ENCODE results near the gene IER2. TPM values are rescaled to one million over a fixed set of nuclear protein-coding genes. Genes with fewer than 3 reads are reported as not detected.
A peak's percentile ranks its signal among the peaks of the same experiment; 100 is the strongest.

IER2 gene, protein sequence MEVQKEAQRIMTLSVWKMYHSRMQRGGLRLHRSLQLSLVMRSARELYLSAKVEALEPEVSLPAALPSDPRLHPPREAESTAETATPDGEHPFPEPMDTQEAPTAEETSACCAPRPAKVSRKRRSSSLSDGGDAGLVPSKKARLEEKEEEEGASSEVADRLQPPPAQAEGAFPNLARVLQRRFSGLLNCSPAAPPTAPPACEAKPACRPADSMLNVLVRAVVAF
- 100 to 1,000 TPM; 395 to 487 (median 487) TPM for polyA plus RNA-seq

- Mint-ChIP-seq H3K4me3 (peak within 1 kb of the TSS; percentile 93 to 99 (median 97)), H3K27me3 (ENCODE audit: low read depth in 3 of 3) (peaks cover 35 to 42% (median 35%) of the 10 kb centered on the region in 3 donors), H3K4me1 (peaks cover 40 to 46% of the 10 kb centered on the region in 2 donors), H3K27ac (peak within 1 kb of the TSS; percentile 90 to 99 (median 98)), H3K9me3 (no peaks in the 10 kb centered on the region), H3K36me3 (peaks cover 3 to 17% (median 11%) of the 10 kb centered on the region in 3 donors)
- peak; percentile 92 to 93 (median 92) for DNase-seq
These were observed at the start of gene IER2, which contains the start of gene STX10 for GRCh38 chr19:13150187-13150930. Gene IER2, plus strand, starts transcription at chr19:13150411. Its CDS starts 2,776 bp downstream, at chr19:13153187. Gene STX10, minus strand, starts transcription at chr19:13150375. Its CDS starts 202 bp downstream, at chr19:13150173.

DNA sequence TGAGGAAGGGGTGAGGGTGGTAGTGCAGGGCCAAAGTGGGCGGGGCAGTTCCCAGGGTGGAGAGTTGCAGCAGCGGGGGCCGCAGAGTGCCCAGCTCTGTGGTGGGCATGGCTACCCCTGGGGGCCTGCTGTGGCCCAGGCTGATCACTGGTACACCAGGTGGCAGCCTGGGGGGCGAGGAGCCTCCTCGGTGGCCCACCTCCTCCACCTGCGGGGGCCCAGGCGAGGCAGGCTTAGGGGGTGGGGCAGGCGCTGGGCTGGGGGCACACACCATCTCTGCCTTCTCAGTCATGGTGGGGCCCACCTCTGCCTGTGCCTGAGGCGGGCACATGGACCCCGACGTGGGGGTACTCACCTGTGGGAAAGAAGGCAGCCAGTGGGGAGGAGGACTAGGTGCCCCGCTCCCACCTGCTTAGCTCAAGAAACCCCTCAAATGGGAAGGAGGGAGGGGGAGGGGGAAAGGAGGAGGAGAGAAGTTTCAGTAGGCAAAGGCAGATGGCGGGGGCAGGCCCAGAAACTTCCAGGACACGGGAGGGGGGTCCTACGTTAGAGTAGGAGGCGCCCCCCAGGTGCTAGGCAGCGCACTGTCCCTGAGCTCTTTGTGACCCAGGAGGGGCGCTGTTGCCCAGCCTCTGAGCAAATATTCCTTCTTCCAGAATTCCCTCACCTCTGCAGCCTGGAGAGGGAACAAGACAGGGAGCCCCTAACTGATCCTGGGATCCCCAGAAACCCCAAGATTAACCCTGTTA lies 49.2 kb upstream of the IER2 start:
- Mint-ChIP-seq H3K27me3 (ENCODE audit: low read depth in 3 of 3) (peaks cover 33 to 43% (median 34%) of the 10 kb centered on the region in 3 donors), H3K9me3 (peaks cover 2 to 6% (median 4%) of the 10 kb centered on the region in 6 donors), H3K36me3 (no peaks in the 10 kb centered on the region), H3K27ac (peak overlapping the region in 1 of 6 donors; percentile 57), H3K4me3 (peak overlapping the region in 3 of 5 donors; percentile 44 to 70 (median 53)), H3K4me1 (peaks cover 53 to 56% of the 10 kb centered on the region in 2 donors)
- DNase-seq, result no peak

- Mint-ChIP-seq H3K27me3 (ENCODE audit: low read depth in 3 of 3) (peaks cover 28 to 36% (median 30%) of the 10 kb centered on the region in 3 donors), H3K9me3 (peaks cover 2 to 6% (median 4%) of the 10 kb centered on the region in 6 donors), H3K27ac (peak overlapping the region in 3 of 6 donors; percentile 55 to 64 (median 57)), H3K36me3 (no peaks in the 10 kb centered on the region), H3K4me1 (peaks cover 50 to 52% of the 10 kb centered on the region in 2 donors), H3K4me3 (peak overlapping the region; percentile 30 to 70 (median 48))
- DNase-seq, result no peak
These were observed 48.4 kb upstream of the IER2 start for GRCh38 chr19:13101590-13102415.

DNA sequence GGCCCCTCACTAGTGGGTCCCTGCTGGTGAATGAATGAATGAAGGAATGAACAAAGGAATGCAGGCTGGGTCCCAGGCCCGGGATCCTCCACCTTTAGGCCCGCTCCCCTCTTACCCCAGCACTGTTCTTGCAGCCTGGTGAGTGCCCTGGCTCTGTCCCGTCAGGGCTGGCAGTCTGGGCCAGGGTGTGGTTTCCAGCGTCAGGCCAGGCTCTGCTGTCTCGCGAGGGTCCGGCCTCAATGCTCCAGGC lies 47.9 kb upstream of the IER2 start:
- H3K4me1 Mint-ChIP-seq, result peaks cover 46 to 47% of the 10 kb centered on the region in 2 donors
- peak overlapping the region; percentile 30 to 67 (median 48) for H3K4me3 Mint-ChIP-seq
- DNase-seq, result no peak
- H3K27me3 Mint-ChIP-seq (ENCODE audit: low read depth in 3 of 3), result peaks cover 23 to 31% (median 26%) of the 10 kb centered on the region in 3 donors
- H3K9me3 Mint-ChIP-seq, result peaks cover 2 to 6% (median 4%) of the 10 kb centered on the region in 6 donors
- H3K27ac Mint-ChIP-seq, result peak overlapping the region in 1 of 6 donors; percentile 14
- no peaks in the 10 kb centered on the region for H3K36me3 Mint-ChIP-seq

- Mint-ChIP-seq H3K9me3 (peaks cover 2 to 6% (median 4%) of the 10 kb centered on the region in 6 donors), H3K27me3 (ENCODE audit: low read depth in 3 of 3) (peaks cover 22 to 28% (median 23%) of the 10 kb centered on the region in 3 donors), H3K4me3 (peak within 1 kb of the TSS; percentile 45 to 70 (median 63)), H3K4me1 (peaks cover 46% of the 10 kb centered on the region in 2 donors), H3K27ac (peak within 1 kb of the TSS in 3 of 6 donors; percentile 14 to 64 (median 55)), H3K36me3 (no peaks in the 10 kb centered on the region)
- peak in 1 of 3 donors; percentile 32 for DNase-seq
These were observed 47.3 kb upstream of the IER2 start, which contains the start of gene LYL1 for GRCh38 chr19:13102666-13103580. Gene LYL1, minus strand, starts transcription at chr19:13102858. Its CDS starts 1,687 bp downstream, at chr19:13101171.

GRCh38 chr19:13103581-13104359 lies 46.4 kb upstream of the IER2 start:
- peaks cover 39 to 41% of the 10 kb centered on the region in 2 donors for H3K4me1 Mint-ChIP-seq
- peaks cover 2 to 5% (median 4%) of the 10 kb centered on the region in 6 donors for H3K9me3 Mint-ChIP-seq
- peak overlapping the region; percentile 90 to 98 (median 93) for H3K4me3 Mint-ChIP-seq
- peaks cover 16 to 22% (median 20%) of the 10 kb centered on the region in 3 donors for H3K27me3 Mint-ChIP-seq (ENCODE audit: low read depth in 3 of 3)
- H3K36me3 Mint-ChIP-seq, result no peaks in the 10 kb centered on the region
- no peak for DNase-seq
- H3K27ac Mint-ChIP-seq, result peak overlapping the region in 1 of 6 donors; percentile 87

DNA sequence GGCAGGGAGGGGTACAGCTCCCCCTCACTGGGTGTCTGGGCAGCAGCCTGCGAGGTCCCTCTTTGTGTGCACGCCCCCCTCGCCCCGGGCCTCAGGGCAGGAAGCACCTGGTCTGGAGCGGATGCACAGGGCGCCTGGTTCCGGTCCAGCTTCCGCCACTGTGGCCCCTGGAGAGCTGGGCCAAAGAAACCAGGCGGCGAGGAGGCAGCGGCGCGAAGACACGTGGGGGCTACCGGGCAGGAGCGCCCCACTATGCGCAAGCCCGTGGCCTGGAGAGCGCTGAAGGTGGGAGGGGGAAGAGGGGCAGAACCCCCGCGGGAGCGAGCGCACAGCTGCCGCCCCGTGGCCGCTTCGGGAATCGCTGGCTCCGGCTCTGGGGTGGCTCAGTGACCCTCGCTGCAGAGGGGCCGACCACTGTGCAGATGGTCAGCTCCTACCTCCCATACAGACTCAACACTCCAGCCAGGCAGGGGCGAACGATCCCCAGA lies 45.8 kb upstream of the IER2 start:
- Mint-ChIP-seq H3K9me3 (peaks cover 0 to 5% (median 4%) of the 10 kb centered on the region in 6 donors), H3K27ac (peak overlapping the region; percentile 68 to 90 (median 88)), H3K27me3 (ENCODE audit: low read depth in 3 of 3) (peaks cover 13 to 18% (median 15%) of the 10 kb centered on the region in 3 donors), H3K36me3 (no peaks in the 10 kb centered on the region), H3K4me1 (peaks cover 33 to 38% of the 10 kb centered on the region in 2 donors), H3K4me3 (peak overlapping the region; percentile 90 to 98 (median 93))
- peak; percentile 57 to 68 (median 65) for DNase-seq

- peak overlapping the region; percentile 90 to 98 (median 93) for H3K4me3 Mint-ChIP-seq
- H3K27ac Mint-ChIP-seq, result peak overlapping the region; percentile 68 to 90 (median 88)
- peak in 2 of 3 donors; percentile 37 to 51 for DNase-seq
- peaks cover 26 to 31% of the 10 kb centered on the region in 2 donors for H3K4me1 Mint-ChIP-seq
- peaks cover 0 to 4% (median 0%) of the 10 kb centered on the region in 3 donors for H3K36me3 Mint-ChIP-seq
- H3K27me3 Mint-ChIP-seq (ENCODE audit: low read depth in 3 of 3), result peaks cover 8 to 11% (median 9%) of the 10 kb centered on the region in 3 donors
- H3K9me3 Mint-ChIP-seq, result peaks cover 0 to 3% (median 2%) of the 10 kb centered on the region in 6 donors
These were observed 45.1 kb upstream of the IER2 start for GRCh38 chr19:13104848-13105711.

DNA sequence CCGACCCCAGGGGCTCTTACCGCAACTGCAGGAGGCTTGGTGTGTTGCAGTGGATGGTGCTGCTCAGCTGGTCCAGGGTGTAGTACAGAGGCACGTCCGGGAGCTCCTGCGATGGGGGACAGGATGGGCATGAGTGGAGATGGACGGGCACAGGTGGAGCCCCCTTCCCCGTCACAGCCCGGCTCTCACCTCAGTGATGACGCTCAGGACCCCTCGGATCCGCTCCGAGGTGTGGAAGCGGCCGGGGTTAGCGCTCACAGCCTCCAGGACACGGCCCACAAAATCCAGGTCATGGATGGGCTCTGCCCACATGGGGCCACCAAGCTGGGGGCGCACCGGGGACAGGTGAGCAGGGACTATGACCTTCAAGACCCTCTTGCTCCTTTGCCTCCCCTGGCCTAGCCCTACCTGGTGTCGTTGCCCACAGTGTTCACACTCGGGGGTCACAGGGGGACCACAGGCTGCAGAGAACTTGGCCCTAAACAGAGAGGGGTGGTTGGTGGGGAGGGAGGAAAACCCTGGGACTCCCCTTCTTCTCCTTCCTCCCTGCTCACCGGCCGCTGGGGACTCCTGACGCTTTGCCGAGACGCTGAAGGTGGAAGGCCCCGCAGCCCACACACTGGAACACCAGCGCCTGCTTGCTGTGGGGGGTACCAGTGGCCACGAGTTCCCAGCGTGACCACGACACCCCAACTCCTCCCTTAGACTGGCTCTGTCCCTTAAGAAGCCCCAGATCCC lies 40.7 kb upstream of the IER2 start:
- H3K36me3 Mint-ChIP-seq, result peaks cover 0 to 5% (median 0%) of the 10 kb centered on the region in 3 donors
- H3K9me3 Mint-ChIP-seq, result no peaks in the 10 kb centered on the region
- no peak overlapping the region for H3K4me3 Mint-ChIP-seq
- DNase-seq, result no peak
- H3K4me1 Mint-ChIP-seq, result peaks cover 4 to 6% of the 10 kb centered on the region in 2 donors
- H3K27me3 Mint-ChIP-seq (ENCODE audit: low read depth in 3 of 3), result peaks cover 0 to 3% (median 0%) of the 10 kb centered on the region in 3 donors
- H3K27ac Mint-ChIP-seq, result no peak overlapping the region

GRCh38 chr19:13110099-13110610 lies 40.1 kb upstream of the IER2 start:
- H3K4me1 Mint-ChIP-seq, result peaks cover 0 to under 1% of the 10 kb centered on the region in 2 donors
- no peak overlapping the region for H3K27ac Mint-ChIP-seq
- H3K27me3 Mint-ChIP-seq (ENCODE audit: low read depth in 3 of 3), result no peaks in the 10 kb centered on the region
- H3K4me3 Mint-ChIP-seq, result no peak overlapping the region
- H3K9me3 Mint-ChIP-seq, result no peaks in the 10 kb centered on the region
- peaks cover 0 to 5% (median 0%) of the 10 kb centered on the region in 3 donors for H3K36me3 Mint-ChIP-seq
- DNase-seq, result no peak

Measured in immature natural killer cell (primary cell).